Measurements from ENCODE around the gene LTK.

DNA sequence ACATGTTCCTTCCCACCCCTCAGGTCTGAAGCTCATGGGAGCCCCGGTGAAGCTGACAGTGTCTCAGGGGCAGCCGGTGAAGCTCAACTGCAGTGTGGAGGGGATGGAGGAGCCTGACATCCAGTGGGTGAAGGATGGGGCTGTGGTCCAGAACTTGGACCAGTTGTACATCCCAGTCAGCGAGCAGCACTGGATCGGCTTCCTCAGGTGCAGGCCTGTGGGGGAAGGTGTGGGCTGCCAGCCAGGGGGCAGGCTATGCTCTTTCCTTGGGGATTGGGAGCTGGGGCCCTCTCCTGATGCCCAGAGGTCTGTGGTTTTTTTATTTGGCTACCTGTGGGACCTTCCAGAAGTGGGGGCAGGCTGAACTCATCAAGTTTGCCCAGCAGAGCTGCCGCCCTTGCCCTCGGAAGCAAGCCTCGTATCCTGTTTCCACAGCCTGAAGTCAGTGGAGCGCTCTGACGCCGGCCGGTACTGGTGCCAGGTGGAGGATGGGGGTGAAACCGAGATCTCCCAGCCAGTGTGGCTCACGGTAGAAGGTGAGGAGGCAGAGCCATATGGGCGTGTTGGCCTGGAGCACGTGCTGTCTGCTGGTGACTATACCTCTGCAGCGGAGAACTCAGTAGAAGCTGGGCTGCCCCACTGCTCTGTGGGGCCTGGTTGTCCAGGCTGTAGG, 47.6 kb upstream of the LTK start:
- TF ChIP-seq CTCF (IDR thresholded peaks at IDR 0.05; ENCODE audit: low read length) = no peak
- TF ChIP-seq EZH2 (optimal IDR thresholded peaks at IDR 0.05; ENCODE audit: low read depth, low read length) = no peak

Measured in MM.1S (cell line).